Activated T-cell treated with anti-CD3 and anti-CD28 coated beads, Interleukin-2, amount 50 U/mL, for 48 hours (primary cell): ENCODE measurements around the gene POLD1.
"Not testable (repeated sequence)": the region's sequence is repeated elsewhere in the genome, so short reads cannot be mapped to it uniquely, and the experiment has no call there.

Source experiments
- DNase-seq, 2 experiments: peaks; one replicate each; pipeline ENCODE4 v3.0.0-alpha.2; 2020

The POLD1 gene

DNA sequence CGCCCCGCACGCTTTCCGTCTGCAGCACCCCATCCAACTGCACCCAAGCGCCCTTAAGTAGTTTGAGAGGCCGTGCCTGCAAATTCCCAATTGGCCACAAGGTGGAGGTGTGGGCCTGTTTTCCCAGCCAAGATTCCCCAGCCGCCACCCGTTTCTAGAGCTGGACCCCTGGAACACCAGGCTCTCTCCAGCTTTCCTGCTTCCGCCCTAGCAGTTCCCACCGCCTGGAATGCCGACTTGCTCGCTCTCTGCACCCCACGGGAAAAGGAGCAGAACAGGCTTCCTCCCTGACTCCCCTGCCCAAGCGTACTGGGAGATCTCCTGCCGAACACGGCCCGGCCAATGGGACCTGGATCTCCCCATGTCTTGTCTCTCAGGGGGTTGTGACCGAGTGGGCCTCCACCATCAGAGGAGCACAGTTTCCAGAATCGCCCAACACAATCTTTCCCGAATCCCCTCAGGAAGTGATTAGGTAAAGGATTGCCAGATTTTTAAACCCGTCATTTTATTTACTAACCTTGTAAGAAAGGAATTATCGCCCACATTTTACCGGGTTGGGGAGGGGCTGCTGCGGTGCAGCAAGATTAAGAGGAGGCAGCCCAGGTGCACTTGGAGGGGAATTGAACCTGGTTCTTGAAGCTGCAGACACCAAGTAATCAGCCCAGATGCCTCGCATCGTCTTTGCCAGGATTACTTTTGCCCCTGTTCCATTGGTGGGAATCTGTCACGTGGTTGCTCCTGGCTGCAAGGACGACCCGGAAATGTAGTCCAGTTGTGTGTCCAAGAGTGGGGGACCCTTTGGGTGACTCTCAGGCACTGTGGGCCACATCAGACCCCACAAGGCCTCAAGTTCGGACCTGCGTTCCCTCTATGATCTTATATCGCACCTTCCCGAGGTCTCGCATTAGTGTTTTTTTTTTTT lies 15.2 kb upstream of the POLD1 start:
- DNase-seq, result peak; percentile 92

DNA sequence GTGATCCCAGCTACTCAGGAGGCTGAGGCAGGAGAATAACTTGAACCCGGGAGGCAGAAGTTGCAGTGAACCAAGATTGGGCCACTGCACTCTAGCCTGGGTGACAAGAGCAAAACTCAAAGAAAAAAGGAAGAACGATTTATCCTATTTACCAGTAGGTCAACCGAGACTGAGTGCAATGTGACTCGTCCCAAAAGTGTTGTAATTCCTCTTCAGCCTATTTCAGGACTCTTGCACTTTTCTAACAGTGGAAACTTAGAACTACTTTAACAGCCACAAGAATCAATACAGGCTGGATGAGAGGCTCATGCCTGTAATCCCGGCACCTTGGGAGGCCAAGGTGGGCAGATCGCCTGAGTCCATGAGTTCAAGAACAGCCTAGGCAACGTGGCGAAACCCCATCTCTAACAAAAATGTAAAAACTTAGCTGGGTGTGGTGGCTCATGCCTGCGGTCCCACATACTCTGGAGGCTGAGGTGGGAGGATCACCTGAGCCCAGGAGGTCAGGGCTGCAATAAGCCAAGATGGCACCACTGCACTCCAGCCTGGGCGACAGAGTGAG lies 12.2 kb upstream of the POLD1 start:
- DNase-seq, result no peak

DNA sequence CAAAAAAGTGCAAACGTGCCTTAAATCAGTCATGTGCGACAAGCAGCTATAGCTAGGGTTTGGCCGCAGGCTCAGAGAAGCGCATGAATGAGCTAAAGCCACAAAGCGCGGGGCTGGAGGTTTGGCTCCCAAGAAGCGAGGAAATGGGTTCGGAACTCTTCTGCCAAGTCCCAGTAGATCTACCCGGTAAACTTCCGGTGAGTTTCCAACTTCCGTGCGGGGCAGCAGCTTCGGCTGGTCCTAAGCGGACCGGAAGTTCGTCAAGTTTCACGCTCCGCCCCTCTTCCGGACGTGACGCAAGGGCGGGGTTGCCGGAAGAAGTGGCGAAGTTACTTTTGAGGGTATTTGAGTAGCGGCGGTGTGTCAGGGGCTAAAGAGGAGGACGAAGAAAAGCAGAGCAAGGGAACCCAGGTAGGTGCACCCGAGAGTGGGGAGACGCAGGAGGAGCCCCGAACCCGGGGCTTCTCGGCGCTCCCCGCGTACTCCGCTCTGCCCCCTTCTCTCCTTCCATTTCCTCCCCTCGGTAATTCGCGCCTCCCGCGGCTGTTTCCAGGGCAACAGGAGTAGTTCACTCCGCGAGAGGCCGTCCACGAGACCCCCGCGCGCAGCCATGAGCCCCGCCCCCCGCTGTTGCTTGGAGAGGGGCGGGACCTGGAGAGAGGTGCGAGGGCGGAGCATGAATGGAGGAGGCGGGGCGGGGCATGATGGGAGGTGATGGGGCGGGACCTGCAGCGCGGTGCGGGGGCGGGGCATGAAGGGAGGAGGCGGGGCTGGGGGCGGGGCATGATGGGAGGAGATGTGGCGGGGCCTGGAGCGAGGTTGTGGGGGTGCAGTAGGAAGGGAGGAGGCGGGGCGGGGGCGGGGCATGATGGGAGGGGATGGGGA lies 7.7 kb upstream of the POLD1 start, which contains the start of gene NR1H2:
Gene NR1H2, plus strand, starts transcription at position 292 of the 885 bp plus-strand sequence. CDS start 1,149 bp downstream, outside the sequence.
- peak; percentile 96 for DNase-seq

DNA sequence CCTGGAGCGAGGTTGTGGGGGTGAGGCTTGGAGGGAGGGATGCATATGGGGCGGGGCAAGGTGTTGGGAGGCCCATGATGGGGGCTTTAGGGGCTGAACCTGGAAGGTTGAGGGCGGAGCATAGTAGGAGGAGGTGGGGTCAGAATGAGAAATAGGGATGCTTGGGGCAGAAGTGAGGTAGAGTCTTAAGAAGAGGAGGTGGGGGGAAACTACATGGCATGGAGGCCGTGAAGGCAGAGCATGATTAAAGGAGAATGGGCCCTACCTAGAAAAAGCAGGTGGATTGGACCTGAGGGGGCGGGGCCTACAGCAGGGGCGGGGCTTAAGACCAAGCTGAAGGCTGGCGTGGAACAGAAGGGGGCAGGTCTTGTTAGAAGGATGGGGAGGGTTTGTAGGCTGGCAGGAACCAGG lies 7.1 kb upstream of the POLD1 start:
- DNase-seq, result peak; percentile 63 to 71

DNA sequence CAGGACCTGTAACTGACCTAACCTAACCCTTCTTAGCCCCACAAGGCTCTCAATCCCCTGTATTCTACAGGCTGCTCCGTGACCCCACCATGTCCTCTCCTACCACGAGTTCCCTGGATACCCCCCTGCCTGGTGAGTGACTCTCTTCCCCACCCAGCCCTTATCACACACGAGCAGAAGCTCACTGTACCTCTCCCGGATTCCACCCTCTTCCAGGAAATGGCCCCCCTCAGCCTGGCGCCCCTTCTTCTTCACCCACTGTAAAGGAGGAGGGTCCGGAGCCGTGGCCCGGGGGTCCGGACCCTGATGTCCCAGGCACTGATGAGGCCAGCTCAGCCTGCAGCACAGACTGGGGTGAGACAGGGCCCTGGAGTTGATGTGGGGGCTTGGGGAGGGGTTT lies 6.6 kb upstream of the POLD1 start:
- DNase-seq, result no peak

DNA sequence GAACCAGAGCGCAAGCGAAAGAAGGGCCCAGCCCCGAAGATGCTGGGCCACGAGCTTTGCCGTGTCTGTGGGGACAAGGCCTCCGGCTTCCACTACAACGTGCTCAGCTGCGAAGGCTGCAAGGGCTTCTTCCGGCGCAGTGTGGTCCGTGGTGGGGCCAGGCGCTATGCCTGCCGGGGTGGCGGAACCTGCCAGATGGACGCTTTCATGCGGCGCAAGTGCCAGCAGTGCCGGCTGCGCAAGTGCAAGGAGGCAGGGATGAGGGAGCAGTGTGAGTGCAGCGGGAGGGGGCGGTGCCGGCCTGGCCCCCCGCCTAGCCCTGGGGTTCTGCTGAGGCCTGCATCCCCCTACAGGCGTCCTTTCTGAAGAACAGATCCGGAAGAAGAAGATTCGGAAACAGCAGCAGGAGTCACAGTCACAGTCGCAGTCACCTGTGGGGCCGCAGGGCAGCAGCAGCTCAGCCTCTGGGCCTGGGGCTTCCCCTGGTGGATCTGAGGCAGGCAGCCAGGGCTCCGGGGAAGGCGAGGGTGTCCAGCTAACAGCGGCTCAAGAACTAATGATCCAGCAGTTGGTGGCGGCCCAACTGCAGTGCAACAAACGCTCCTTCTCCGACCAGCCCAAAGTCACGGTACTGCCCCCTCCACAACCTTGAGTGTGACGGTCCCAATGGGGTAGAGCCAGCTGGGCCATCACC lies 5.8 kb upstream of the POLD1 start:
- DNase-seq, result no peak

DNA sequence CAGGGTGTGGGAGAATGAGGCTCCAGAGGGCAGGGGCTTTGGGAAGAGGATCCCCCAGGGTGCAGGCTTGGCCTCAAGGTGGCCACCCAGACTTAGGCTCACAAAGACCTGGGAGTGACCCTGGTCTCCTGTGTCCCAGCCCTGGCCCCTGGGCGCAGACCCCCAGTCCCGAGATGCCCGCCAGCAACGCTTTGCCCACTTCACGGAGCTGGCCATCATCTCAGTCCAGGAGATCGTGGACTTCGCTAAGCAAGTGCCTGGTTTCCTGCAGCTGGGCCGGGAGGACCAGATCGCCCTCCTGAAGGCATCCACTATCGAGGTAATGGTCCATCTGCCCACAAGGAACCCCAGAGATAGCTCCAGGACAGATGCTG lies 5.3 kb upstream of the POLD1 start:
- no peak for DNase-seq

DNA sequence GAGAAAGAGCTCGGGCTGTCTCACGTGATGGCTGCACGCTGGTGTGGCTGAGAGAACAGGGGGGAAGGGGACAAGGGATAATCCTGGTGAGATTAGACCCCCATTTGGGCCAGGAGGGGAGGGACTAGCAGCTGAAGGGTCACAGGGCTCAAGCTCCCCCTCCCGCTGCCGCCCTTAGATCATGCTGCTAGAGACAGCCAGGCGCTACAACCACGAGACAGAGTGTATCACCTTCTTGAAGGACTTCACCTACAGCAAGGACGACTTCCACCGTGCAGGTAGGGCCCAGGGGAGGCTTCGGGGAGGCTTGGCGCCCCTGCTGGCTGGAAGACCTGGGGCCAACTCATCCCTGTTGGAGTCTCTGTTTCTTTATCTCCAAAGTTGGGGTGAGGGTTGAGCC lies 4.5 kb upstream of the POLD1 start:
- DNase-seq, result no peak

DNA sequence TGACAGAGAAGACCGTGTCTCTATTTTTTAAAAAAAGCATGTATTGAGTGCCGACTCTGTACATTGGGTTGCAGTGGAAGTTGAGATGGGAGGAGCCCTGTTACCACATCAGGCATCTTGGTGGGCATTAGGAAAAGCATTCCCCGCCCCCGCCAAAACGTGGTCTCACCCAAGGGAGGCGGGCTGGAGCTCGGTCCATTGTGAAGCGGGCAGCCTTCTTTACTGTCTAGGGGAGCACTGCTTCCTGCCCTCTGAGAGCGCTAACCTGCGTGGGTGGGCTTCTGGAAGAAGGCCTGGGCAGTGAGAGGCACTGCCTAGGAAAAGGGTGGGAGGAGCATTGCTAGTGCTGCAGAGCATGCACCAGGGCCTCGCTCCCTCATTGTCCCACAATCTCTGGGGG lies 4.0 kb upstream of the POLD1 start:
- no peak for DNase-seq

DNA sequence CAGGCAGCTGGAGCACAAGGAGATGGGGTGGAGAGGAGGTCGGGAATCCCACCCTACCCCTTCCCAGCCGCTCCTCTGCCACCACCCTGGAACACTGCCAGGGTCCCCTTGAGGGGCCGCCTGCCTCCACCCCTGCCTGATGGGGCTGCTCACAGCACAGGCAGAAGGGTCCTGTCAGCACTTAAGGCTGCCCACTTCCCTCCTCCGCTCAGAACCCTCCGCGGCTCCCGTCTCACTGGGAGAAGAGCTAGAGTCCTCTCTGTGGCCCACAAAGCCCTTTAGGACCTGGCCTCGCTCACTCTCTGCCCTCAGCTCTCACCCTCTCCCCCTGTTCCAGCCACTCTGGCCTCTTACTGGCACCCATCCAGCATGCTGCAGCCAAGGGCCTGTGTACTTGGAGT lies 3.4 kb upstream of the POLD1 start:
- DNase-seq, result no peak

DNA sequence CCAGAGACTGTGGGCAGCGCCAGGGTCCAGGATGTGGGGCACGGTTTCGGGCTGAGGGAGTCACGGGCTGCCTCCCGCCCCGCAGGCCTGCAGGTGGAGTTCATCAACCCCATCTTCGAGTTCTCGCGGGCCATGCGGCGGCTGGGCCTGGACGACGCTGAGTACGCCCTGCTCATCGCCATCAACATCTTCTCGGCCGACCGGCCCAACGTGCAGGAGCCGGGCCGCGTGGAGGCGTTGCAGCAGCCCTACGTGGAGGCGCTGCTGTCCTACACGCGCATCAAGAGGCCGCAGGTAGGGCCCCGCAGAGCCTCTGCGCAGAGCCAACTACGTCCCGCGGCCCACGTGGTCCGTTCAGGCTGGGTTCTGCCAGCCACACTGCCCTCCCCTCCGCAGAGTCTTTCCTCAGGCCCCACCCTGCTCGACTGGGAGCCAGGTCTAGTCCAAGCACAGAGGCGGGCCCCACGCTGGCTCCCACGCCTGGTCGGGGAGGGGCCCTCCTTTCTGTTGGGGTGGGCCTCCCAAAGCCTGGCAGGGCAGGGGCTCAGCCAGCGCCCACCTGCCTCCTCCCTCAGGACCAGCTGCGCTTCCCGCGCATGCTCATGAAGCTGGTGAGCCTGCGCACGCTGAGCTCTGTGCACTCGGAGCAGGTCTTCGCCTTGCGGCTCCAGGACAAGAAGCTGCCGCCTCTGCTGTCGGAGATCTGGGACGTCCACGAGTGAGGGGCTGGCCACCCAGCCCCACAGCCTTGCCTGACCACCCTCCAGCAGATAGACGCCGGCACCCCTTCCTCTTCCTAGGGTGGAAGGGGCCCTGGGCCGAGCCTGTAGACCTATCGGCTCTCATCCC lies 2.0 kb upstream of the POLD1 start:
- DNase-seq, result no peak

DNA sequence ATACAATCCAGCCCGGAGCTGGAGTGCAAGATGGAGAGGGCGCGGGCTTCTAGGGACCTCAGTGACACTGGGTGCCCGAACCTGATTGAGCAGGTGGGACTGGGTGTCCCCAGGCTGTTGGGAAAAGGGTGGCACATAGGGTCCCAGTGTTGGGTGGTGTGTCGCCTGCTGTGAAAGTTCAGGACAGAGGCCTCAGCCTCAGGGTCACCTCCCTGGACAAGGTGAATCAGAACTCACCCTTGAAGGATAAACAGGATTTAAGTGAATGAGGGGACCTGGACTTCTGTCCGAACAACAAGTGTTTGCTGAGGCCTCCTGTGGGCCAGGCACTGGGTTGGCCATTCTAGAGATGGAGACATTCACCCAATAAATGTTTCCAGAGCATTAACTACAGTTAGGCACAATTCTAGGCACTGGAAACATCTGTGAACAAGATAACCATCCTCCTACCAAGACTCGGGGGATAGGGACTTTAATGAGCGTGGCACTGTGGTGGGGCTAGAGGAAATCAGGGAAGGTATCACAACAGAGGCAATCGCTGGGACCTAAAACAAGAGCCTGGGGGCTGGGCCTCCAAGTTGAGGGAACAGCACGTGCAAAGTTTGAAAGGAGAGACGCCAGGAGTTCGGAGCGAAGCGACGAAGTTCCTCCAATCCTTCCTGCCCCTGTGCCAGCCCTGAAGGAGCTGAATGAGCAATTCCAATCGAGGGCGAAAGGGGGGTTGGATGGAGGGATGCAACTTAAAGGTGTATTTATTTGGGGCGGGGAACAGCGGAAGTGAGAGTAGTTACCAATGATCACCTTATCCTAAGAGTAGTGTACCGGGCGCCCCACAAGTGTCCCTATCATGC lies 921 bp upstream of the POLD1 start:
- no peak for DNase-seq

DNA sequence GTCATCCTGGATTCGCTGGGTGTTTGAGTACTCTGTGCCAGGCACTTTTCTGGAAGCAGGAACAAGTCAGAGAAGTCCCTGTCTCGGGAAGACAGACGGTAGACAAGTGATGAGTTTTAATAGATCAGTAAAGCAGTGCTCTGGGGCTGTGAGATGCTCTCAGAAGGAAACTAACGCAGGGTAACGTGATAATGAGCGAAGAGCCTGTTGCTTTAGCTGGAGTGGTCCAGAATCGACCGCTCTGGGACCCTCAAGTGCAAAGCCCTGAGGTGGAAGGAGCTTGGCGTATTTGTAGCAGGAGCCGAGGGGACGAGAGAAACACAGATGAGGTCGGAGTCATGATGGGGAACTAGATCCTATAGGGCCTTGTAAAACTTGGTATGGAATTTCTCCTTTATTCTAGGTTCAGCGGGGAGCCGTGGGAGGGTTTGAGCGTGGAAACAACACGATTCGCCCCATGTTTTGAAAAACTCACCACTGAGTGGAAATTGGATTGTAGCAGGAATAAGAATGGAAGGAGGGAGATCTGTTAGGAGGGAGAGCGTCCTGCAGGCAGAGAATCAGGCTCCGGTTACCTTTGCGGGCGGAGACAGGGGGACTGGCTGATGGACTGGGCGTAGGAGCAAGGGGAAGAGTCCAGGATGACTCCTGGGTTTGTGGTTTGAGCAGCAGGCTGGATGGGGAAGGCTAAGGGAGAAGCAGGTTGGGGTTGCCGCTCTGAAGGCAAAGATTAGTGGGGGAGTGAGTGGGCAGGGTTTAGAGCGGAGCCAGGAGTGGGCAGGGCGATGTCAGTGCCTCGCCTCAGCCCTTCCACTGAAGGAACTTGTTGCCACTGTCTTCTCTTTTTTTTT lies 763 bp downstream of the POLD1 start:
- DNase-seq, result no peak

DNA sequence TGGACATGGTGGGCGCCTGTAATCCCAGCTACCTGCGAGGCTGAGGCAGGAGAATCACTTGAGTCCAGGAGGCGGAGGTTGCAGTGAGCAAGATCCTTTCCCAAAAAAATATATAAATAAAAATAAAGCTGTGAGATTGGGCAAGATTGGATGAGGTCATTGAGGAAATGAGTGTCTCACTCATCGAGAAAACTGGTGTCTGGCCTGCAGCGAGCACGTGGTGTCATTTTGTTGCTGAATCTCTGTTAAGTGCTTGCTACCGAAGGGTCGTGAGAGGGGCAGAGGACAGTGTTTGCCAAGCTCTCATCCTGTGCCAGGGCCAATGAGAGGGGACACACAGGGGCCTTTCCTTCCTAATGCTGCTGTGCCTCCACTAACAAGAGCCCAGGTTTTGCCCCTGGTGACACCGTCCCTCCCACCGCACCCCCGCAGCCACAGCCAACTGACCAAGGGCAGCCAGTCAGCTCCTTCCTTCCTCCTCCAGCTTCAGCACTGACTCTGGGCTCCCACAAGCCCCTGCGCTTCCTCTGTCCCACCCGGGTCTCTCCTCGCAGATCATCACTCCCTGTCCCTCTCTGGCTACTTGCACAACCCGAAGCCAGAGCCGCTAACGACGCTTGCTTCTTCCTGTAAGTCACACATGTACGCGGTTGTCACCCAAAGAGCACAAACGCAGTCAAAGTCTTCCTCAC lies 3.2 kb downstream of the POLD1 start:
- no peak for DNase-seq

DNA sequence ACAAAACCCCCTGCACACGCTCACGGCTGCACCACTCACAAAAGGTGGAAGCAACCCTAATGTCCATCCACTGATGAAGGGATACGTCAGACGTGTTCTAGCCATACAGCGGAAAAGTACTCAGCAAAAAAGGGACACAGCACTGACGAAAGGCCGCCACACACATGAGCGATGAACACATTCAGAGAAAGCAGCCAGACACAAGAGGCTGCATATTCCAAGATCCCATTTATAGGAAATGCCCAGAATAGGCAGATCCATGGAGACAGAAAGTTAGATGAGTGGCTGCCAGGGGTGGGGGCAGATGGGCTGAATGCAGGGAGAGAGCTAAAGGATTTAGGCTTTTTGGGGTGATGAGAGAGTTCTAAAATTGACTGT lies 3.7 kb downstream of the POLD1 start:
- DNase-seq, result no peak

DNA sequence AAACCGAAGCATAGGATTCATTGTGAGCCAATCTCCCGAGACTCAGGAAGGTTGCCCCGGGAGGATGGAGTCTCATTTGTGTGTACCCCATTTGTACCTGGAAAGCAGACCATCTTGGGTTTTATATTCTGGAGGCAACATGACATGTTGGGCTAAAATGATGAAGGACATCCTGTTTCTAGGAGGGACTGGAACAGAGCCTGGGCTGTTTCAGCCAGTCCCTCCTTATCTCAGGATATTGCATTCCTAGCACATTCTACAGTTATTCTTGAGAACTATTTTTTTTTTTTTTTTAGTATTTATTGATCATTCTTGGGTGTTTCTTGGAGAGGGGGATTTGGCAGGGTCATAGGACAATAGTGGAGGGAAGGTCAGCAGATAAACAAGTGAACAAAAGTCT lies 6.1 kb downstream of the POLD1 start:
- not testable (repeated sequence) for DNase-seq

DNA sequence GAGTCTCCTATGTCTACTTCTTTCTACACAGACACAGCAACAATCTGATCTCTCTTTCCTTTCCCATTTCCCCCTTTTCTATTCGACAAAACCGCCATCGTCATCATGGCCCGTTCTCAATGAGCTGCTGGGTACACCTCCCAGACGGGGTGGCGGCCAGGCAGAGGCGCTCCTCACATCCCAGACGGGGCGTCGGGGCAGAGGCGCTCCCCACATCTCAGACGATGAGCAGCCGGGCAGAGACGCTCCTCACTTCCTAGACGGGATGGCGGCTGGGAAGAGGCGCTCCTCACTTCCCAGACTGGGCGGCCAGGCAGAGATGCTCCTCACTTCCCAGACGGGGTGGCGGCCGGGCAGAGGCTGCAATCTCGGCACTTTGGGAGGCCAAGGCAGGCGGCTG lies 6.8 kb downstream of the POLD1 start:
- DNase-seq, result not testable (repeated sequence)

DNA sequence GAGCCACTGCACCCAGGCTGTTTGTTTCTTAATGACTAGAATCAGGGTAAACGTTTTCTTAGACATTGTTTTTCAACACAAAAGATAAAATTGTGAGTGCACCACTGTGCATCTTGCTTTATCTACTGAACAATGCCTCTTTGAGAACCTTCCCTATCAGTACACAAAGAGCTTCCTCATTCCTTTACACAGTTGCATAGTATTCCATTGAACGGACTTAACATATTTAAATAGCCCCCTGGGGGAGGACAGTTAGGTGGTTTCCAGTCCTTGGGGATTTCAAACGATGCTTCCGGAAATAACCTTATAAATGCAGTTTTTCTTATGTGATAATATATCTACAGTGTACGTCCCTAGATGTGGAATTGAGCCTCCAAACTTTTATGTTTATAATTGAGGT lies 8.6 kb downstream of the POLD1 start:
- no peak for DNase-seq

DNA sequence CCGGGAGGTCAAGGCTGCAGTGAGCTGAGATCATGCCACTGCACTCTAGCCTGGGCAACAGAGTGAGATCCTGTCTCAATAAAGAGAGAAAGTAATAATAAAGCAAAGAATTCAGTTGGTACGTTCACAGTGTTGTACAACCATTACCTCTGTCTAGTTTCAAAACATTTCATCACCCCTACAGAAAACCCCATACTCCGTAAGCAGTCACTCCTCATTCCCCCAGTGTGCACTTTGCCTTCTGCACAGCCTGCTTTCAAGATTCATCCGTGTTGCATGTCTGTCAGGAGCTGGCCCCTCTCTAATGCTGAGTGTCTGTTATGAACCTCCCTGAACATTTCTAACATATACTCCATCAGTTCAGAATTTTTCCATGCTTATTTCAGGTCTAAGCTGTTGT lies 9.4 kb downstream of the POLD1 start:
- no peak for DNase-seq
